T-helper 1 cell (primary cell): ENCODE measurements around the gene PLAGL2.
A peak's percentile ranks its signal among the peaks of the same experiment; 100 is the strongest.
"Not testable (repeated sequence)": the region's sequence is repeated elsewhere in the genome, so short reads cannot be mapped to it uniquely, and the experiment has no call there.

Experiments
- DNase-seq, 5 donors: peaks; one replicate each; pipeline ENCODE4 v3.0.0-alpha.2; 2012 to 2020
- total RNA-seq, 4 donors: gene quantifications; one replicate each; lab custom pipeline; 2026; lab: John Stamatoyannopoulos, UW

Gene PLAGL2, protein sequence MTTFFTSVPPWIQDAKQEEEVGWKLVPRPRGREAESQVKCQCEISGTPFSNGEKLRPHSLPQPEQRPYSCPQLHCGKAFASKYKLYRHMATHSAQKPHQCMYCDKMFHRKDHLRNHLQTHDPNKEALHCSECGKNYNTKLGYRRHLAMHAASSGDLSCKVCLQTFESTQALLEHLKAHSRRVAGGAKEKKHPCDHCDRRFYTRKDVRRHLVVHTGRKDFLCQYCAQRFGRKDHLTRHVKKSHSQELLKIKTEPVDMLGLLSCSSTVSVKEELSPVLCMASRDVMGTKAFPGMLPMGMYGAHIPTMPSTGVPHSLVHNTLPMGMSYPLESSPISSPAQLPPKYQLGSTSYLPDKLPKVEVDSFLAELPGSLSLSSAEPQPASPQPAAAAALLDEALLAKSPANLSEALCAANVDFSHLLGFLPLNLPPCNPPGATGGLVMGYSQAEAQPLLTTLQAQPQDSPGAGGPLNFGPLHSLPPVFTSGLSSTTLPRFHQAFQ
- total RNA-seq = 7.0 to 14.2 (median 13.6) reads per million in 4 donors

DNA sequence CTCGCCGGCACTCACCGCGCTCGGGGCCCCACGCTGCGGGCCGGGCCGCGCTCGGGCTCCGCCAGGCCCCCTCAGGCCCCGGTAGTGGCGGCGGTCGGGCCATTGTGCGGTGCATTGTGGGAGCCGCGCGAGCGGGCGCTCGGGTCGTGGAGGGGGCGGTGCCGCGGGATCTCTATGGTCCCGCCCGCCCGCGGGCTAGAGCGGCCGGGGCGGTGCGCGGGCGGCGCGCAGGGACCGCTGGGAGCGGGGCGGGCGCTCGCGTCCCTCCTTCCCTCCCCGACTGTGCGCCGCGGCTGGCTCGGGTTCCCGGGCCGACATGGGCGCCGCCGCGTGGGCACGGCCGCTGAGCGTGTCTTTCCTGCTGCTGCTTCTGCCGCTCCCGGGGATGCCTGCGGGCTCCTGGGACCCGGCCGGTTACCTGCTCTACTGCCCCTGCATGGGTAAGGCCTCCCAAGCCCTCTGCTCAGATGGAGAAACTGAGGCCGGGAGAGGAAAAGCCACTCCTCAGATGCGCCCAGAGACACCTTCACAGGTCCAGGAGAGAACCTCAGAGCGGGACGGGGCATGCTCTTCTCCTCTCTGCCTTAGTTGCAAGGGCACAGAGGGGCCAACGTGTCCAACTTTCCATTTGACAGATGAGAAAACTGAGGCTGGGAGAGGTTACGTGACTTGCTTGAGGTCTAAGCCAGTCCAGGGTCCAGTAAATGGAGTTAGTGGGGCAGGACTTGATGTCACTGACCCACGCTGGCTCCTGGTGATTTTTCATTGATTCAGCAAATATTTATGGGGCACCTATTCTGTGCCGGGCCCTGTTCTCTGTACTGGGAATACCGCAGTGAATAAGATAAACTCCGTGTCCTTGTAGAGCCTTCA is at the start of gene PLAGL2, which contains the start of gene POFUT1:
Gene PLAGL2, minus strand, starts transcription at position 118 of the 873 bp plus-strand sequence. CDS start 5,565 bp downstream, outside the sequence.
Gene POFUT1, plus strand, starts transcription at position 255 of the 873 bp plus-strand sequence. Its CDS starts 62 bp downstream, at position 317.
- peak; percentile 74 to 88 (median 81) for DNase-seq

DNA sequence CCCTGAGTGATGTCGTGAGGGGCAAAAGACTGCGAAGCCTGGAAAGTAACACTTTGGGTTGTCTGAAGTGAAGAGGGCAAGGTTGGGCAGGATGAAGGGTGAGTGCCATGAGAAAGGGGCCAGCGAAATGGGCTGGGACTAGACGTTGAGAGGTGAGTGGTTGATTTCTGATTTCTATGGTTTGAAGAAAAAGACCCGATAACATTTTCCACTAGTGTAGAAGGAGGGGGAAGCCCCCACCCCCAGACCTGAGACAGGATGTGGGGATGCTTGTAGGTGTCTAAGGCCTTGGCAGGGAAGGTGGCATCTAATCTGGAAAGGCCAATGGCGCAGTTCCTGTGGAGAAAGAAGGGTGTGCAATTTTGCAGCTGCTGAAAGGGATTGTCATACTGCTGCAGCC is 44.6 kb upstream of the PLAGL2 start:
- DNase-seq = peak in 1 of 5 donors; percentile 43

DNA sequence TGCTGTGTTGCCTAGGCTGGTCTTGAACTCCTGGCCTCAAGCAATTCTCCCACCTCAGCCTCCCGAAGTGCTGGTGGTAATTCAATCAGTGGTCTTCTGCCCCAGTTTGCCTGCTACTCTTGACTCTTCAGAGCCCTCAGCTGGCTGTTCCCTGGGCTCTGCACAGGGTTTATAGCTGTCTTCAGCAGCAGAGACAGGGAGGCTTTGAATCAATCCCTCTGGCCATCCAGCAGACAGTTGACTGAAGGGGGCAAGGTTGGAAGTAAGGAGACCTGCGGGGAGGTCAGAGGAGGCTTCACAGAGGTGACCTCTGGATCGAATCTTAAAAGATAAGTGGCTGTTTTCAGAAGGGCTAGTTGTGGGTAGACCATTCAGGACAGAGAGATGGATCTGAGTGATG is 43.9 kb upstream of the PLAGL2 start:
- no peak for DNase-seq

DNA sequence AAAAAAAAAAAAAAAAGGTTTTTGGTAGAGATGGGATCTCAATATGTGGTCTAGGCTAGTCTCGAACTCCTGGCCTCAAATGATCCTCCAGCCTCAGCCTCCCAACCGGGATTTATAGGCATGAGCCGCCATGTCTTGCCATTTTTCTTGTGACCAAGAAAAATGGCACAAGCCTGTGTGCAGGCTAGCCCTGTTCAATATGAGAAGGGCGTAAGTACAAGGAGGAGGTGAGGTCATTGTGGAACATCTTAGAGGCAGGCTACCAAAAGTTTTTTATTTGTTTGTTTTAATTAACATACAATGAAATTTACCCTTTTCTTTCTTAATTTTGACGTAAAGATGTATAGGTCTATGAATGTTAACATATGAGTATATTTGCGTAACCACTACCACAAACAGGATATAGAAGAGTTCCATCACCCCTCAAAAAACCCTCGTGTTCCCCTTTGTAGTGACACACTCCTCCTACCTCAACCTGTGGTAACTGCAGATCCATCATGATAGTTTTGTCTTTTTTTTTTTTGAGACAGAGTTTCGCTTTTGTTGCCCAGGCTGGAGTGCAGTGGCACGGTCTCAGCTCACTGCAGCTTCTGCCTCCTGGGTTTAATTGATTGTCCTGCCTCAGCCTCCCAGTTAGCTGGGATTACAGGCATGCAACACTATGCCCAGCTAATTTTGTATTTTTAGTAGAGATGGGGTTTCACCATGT is 41.6 kb upstream of the PLAGL2 start:
- DNase-seq = peak in 4 of 5 donors; percentile 17 to 80 (median 19)

DNA sequence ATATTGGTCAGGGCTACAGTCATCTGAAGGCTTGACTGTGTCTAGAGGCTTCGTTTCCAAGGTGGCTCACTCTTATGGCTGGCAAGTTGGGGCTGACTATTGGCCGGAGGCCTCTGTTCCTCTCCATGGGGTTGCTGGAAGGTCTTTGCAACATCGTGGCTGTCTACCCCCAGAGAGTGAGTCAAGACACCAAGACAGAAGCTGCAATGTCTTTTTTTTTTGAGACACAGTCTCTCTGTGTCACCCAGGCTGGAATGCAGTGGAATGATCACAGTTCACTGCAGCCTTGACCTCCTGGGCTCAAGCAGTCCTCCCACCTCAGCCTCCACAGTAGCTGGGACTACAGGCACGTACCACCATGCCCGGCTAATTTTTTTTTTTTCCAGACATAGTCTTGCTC is 40.5 kb upstream of the PLAGL2 start:
- DNase-seq = no peak

DNA sequence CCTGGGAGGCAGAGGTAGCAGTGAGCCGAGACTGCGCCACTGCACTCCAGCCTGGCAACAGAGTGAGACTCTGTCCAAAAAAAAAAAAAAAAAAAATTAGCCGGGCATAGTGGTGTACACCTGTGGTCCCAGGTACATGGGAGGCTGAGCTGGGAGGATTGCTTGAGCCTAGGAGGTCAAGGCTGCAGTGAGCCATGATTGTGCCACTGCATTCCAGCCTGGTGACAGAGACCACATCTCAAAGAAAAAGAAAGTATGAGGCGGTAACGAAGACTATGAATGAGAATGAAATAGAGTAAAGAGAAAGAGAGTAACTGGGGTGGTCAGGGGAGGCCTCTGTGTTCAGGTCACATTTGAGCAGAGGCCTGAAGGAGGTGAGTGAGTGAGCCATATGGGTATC is 38.7 kb upstream of the PLAGL2 start:
- not testable (repeated sequence) for DNase-seq

DNA sequence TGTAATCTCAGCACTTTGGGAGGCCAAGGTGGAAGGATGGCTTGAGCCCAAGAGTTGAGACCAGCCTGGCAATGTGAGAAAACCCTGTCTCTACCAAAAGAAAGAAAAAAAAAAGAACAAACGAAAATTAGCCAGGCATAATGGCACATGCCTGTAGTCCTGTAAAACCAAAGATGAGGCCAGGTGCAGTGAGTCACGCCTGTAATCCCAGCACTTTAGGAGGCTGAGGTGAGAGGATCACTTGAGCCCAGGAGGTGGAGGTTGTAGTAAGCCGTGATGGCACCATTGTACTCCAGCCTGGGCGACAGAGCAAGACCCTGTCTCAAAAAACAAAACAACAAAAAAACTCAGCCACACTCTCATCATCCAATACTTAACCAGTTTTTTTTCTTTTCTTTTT is 37.4 kb upstream of the PLAGL2 start:
- DNase-seq = no peak

DNA sequence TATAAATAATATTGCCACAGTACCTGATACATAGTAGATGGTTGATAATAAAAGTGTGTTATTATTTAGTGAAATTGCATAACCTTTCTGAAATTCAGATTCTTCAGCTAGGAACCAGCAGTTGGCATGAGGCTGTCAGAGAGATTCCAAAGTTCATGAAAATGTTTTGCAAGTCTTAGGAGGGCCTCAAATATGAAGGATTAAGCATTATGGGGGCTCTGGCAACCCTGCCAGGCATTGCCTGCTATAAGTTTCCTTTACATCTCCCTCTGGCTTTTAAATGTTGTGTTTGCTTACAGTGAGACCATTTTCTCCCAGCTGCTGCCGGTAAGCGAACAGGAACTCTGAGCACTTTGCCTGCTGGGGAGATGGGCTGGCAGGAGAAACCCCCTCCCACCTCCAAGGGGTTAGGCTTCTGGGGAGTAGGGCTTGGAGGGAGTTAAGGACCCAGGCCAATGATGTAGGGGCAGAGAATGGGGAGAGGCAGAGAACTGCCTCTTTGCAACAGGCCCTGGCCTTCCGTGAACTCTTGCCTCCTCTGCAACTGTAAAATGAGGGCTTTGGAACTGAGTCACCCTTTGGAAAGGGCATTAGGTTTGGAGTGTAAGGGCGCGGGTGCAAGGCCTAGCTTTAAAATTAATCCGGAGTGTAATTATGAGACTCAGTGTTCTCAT is 36.7 kb upstream of the PLAGL2 start:
- no peak for DNase-seq

DNA sequence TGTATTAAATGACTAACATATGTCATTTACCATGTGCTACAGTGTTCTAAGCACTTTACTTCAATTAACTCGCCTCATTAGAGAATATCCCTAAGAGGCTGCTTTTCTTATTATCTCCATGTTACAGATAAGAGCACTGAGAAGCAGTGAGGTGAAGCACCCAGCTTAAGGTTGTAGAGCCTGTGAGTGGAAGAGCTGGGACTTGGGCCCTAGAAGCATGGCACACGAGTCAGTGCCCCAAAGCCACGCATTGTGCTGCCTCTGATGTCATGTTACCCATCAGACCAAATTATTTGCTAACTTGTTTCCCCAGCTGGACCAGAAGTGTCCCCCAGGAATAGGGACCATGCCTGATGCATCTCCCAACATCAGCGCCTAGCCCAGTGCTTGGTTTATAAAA is 34.3 kb upstream of the PLAGL2 start:
- no peak for DNase-seq

DNA sequence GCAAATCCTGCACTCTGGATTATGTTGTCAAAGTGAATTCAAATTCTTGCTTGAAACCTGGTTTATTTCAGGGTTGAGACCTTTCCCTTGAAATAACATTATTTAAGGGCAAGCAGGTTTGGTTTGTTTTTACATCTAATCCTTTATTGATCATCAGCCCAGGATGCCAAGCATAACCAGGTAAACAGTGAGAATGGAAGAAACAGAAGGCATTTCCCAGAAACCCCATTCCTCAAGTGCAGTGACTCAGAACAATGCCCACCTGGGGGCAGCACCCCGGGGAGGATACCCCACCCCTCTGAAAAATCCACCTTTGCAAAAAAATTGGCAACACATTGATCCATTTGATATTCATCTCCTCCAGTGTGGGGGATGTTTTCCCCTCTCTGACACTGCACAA is 32.7 kb upstream of the PLAGL2 start:
- no peak for DNase-seq

DNA sequence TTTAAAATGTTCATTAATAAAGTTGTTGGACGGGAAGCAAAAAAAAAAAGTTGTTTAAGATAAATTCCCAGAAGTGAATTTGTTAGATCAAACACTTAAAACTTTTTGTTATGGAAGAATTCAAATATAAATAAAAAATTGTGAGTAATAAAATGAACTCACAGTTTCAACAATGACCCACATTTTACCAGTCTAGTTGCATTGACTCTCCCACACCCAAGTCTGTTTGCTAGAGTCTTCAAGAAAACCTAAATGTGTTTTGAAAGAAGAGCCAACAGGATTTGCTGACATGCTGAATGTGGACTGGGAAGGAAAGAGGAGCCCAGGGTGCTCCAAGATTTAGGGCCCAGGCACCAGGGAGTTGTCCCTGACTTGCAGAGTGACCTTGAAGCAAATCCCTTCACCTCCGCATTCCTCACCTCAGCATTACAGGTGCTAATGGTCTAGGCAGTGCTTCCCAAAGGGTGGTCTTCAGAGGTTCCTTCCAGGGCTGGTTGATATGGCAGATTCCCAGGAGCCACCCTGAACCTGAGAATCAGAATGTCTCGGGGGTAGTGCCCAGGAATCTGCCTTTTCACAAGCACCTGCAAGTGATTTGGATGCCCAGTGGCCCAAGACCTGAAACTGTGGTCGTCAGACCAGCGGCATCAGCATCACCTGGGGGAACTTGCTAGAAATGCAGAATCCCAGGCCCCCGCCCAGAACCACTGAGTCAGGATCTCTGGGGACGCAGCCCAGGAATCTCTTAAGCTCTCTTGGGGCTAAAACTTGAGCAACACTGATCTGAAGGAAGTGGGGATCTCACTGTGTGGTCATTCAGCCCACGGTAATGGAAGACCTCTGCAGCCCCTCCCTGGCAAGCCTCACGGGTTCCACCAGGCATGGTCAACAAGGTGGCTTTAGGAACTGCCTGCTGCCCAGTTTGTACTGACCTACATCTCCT is 31.2 kb upstream of the PLAGL2 start:
- no peak for DNase-seq

DNA sequence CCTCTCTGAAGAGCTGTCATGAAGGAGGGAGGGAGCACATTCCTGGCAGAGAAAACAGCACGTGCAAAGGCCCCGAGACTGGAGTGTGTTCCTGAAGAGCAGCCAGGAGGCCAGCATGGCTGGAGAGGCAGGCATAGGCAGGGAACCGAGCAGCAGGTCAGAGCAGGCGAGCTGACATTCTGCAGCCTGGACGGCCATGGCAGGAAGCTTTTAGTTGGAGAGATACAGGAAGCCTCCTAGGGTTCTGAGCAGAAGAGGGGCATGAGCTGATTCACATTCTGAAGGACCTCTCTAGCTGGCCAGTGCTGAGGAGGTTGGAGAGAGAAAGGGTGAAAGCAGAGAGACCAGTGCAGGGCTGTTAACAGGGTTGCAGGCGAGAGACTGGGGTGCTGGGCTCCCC is 29.9 kb upstream of the PLAGL2 start:
- DNase-seq = no peak

DNA sequence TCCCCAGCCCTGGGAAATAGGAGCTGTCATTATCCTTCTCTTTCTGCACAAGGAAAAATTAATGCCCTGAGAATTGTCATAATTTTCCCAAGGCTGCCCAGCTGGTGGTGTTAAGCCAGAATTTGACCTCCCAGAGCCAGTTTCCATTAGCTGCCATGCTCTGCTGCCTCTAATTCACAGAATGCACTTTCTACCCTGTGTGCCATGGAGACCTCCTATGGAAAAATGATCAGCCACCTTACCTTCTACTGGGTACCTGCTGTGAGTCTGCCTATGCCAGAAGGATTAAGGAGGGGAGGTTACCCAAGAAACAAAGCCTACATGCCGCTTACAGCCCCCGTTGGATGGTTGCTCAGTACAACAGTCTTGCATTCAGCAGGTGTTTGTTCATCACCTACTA is 29.3 kb upstream of the PLAGL2 start:
- no peak for DNase-seq

DNA sequence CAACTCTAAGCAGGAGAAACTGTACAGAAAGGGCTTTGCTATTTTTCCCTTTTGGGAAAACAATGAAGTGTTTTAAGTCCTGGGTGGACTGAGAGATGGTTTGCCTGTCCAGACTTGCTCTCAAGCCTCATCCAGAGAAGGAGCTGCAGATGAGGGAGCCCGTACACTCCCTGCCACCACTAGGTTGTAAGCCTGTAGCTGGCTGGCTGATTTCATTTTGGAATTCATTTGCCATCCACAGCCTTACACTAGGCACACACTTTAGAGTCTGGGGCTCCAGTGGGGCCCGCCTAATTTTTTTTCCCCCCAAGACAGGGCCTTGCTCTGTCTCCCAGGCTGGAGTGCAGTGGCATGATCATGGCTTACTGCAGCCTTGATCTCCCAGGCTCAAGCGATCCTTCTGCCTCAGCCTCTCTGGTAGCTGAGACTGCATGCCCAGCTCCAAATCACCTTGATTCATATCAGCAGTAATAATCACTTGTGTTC is 28.5 kb upstream of the PLAGL2 start:
- no peak for DNase-seq

DNA sequence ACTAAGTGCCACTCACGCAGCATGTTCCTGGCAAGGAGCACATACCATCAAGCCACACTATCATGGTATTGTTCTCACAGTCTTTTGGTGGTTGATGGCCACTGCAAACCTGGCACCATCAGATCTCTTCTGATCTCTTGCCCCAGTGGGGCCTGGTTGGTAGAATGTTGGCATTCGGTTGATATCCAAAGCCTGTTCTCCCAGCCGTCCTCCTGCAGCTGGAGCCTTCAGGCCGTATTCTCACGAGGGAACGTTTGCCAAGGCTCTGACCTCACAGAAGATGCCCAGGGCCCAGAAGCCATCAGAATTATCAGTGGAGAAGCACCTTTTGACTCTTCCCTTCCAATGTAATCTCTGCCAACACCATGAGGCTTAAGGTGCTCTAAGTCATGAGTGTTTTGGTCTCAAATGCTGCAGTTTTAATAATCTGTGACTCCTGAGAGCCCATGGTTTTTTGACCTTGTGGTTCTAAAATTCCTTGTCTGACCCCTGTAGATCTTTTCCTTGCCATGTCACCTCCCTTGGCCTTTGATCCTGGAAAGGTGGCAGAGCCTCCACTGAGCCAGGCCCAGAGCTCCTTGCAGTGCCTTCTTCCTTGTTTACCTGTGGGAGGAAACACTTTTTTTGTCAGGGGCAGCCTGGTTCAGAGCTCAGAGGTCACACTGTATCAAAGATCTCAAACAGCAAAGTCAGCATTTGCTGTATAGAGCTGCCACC is 27.9 kb upstream of the PLAGL2 start:
- no peak for DNase-seq

DNA sequence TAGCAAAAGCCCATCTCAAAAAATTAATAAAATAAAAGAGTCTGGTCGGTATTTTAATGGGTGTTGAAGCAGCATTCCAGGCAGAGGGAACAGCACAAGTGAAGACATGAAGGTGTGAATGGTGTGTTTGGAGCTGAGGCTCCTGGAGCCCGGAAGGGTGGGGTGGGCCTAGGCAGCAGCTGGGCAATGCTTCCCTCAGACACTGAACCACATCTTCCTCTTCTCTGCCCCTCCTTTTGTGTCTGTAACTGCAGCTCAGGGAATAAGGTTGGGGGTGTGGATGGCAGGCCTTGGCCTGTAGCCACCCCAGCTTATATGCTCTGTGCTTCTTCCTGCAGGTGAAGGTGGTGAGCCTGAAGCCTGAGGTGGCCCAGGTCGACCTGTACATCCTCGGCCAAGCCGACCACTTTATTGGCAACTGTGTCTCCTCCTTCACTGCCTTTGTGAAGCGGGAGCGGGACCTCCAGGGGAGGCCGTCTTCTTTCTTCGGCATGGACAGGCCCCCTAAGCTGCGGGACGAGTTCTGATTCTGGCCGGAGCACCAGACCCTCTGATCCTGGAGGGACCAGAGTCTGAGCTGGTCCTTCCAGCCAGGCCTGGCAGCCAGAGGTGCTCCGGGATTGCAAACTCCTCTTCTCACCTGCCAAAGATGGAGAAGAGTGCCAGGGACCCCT is 26.7 kb upstream of the PLAGL2 start:
- DNase-seq = no peak

DNA sequence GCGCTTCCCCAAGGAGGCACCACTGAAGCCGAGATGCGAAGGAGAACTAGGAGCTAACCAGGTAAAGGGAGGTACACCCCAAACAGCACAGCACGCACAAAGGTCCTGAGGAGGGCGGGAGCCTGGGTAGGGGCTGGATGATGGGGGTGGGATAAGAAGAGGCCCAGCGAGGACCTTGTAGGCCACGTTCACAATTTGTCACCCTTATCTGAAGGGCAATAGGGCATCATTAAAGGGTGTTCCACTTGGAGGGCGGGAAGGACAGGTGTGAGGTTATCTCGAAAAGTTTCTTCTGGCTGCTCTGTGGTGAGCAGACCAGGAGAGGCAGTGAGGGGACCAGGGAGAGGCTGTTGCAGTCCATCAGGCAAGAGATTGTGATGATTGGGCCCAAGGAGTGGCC is 25.7 kb upstream of the PLAGL2 start:
- DNase-seq = no peak

DNA sequence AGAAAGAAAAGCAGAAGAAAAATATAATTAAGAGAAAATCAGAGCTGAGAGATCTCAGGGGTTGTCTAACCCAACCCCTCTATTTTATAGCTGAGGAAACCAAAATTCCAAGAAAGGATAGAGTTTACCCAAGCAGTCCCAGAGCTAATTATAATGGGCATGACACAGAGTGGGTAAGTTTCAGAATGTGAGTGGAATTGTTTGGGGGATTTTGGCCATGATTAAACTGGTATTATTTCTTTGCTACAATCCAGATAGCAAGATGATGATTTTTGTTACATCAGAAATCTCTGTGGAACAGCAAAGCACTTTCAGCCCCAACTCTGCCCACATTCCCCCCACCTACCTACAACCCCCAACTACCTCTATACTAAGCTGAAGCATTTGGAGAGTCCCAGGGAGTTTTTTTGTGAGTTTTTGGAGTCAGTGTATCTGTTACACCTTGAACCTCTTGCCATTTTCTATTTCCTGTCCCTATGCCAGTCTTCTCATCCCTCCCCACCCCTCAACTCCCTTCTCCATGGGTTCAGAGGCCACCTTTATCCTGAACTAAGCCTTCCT is 24.9 kb upstream of the PLAGL2 start:
- DNase-seq = no peak

DNA sequence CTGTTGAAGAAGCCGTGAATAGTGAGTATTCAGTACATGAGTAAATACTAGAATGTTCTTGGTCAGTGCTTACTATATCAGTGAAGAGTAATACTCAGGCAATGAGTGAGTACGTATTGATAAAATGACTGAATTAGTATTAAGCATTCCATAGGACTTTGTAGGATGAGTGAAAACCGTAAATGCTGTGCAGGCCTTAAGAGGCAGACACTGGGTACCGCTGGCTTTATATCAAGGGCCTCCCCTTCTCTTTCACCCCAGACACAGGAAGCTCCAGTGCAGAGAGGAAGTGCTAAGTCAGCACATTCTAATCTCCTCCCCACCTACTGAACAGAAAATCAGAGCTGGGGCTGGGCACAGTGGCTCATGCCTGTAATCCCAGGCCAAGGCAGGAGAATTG is 24.3 kb upstream of the PLAGL2 start:
- peak in 3 of 5 donors; percentile 12 to 80 (median 27) for DNase-seq
